Measurements from ENCODE around the gene FUBP3. TPM values are rescaled to one million over a fixed set of nuclear protein-coding genes. Genes with fewer than 3 reads are reported as not detected.
"Not testable (repeated sequence)": the region's sequence is repeated elsewhere in the genome, so short reads cannot be mapped to it uniquely, and the experiment has no call there.

FUBP3 gene
- total RNA-seq, 1 donor from 2014 or later = 24.1 TPM

DNA sequence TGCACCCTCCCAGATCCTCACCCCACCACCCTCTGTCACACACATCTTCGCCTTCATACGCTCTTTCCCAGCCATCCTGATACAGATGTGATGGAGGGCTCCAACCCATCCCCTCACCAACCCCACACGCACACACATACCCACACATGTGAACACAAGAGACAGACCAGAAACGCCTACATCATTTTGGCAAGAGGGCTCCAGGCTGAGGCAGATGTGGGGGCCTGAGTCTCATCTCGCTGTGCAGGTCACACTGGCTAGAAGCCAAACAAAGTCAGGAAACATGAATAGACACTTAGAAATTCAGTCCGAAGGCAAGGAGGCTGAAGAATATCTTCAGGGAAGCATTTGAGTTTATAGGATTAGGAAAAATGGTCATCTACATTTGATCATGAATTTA is 91.3 kb downstream of the FUBP3 start:
- DNase-seq (no peak), ATAC-seq (no peak)
- intact Hi-C loops (cut with micrococcal nuclease) = no loop called here

- no peak for ATAC-seq
These were observed 93.1 kb downstream of the FUBP3 start for GRCh38 chr9:130672466-130672865.

GRCh38 chr9:130672933-130673615 is 93.7 kb downstream of the FUBP3 start:
- DNase-seq (no peak), ATAC-seq (no peak)
- intact Hi-C loops (cut with micrococcal nuclease) = no loop called here

More at GRCh38 chr9:130672466-130672865, 93.1 kb downstream of the FUBP3 start:
- intact Hi-C loops (cut with micrococcal nuclease) = no loop called here
- DNase-seq = no peak

GRCh38 chr9:130675396-130675795 is 96.0 kb downstream of the FUBP3 start:
- intact Hi-C loops (cut with micrococcal nuclease) = no loop called here
- ATAC-seq (no peak), DNase-seq (no peak)

GRCh38 chr9:130677252-130677651 is 97.9 kb downstream of the FUBP3 start:
- ATAC-seq = no peak
- DNase-seq = no peak
- intact Hi-C loops (cut with micrococcal nuclease) = no loop called here

- intact Hi-C loops (cut with micrococcal nuclease) = loop anchor here (5.0 kb wide), 1 partner anchor 219 kb away; no protein-coding TSS in a partner anchor
- DNase-seq = peak; percentile 86
- ATAC-seq = peak; percentile 78
These were observed 101.7 kb downstream of the FUBP3 start for GRCh38 chr9:130680836-130681768.

DNA sequence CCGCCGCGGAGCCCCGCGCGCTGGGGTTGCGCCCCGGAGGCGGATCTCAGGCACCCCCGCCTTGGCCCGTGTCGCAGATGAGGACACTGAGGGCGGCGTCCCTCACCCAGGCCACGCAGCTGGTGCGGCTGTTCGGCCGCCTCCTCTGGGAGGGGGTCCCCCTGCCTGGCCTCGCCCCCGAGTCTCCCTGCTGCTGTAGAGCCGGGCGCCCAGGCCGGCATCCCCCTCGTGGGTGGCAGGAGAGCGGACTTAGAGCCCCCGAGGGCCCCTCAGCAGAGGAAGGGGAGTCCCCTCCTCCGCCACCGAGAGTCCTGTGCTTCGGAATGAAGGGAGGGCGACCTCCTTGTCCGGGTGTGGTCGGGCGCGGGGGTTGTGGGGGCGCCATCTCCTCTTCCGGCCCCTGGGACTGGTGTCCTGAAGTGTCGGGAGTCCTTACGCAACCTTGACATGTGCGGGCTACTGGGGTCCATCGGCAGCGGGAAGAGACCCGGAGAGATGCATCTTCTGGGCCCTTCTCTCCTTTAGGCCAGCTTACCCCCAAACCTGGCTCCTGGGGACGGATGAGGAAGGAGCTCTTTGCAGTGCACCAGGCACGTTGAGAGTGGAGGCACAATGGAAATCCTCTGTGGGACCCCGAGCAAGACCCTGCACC is 102.5 kb downstream of the FUBP3 start:
- DNase-seq (no peak), ATAC-seq (peak; percentile 36)
- intact Hi-C loops (cut with micrococcal nuclease) = loop anchor here (5.0 kb wide), 1 partner anchor 220 kb away; no protein-coding TSS in a partner anchor

DNA sequence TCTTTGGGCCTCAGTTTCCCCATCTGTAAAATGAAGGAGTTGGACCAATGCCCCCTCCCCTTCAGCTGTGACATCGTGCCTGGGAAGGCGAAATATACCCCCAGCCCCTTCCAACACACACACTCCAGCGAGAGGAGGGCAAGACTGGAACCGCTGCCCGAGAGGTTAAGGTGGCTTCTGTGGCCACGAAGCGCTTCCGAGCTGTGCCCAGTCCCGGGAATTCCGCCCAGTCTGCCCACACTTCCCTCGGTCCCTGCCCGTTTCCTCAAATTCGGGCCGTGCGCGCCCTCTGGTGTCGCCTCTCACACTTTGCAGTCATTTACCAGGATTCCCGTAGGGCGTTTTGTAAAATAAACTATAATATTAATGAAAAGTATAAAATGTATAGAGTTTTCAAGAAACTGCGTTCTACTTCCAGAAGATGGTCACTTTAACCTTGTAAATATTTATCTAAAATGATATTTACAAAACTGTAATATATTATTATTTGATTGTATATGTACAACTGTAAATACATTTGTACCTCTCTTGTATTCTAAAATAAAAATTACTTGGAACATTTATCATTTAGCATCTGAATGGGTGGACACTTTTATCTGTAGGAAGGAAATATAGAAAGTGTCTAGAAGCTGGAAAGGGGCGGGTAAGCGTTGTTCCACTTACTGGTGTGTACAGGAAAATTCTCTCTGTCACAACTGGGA is 103.2 kb downstream of the FUBP3 start:
- DNase-seq (peak; percentile 85), ATAC-seq (peak; percentile 82)
- intact Hi-C loops (cut with micrococcal nuclease) = loop anchor here (5.0 kb wide), 1 partner anchor 220 kb away; no protein-coding TSS in a partner anchor

- intact Hi-C loops (cut with micrococcal nuclease) = no loop called here
- DNase-seq (no peak), ATAC-seq (no peak)
These were observed 105.7 kb downstream of the FUBP3 start for GRCh38 chr9:130685104-130685503.

DNA sequence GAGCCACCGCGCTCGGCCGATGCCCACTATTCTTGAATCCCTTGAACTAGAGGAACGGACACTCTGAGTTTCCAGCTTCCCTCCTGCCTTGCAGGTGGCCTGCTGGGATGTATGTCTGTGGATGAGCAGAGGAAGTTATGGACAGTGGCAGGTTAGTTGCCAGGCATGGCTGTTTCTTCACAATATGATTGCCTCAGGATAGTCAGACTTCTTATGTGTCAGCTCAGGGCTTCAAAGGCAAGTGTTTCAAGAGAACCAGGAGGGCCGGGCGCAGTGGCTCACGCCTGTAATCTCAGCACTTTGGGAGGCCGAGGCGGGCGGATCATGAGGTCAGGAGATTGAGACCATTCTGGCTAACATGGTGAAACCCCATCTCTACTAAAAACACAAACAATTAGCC is 106.6 kb downstream of the FUBP3 start:
- DNase-seq; intact Hi-C loops (cut with micrococcal nuclease); ATAC-seq: not testable (repeated sequence)

GRCh38 chr9:130687615-130688014 is 108.2 kb downstream of the FUBP3 start:
- intact Hi-C loops (cut with micrococcal nuclease) = no loop called here
- ATAC-seq (no peak), DNase-seq (no peak)

Small RNAs within 50 kb of the gene (microRNA-seq; reads per million reads assigned to microRNA genes)
- not detected for gene MIR6856 (ENCODE audit: borderline number of aligned reads)

Other genes starting within 250 kb of the FUBP3 start
- gene ASS1, start 134.6 kb upstream of the FUBP3 start, total RNA-seq = 65.5 TPM
- gene PRDM12, start 85.0 kb downstream of the FUBP3 start, total RNA-seq = not detected
- 12.5 TPM for gene EXOSC2, start 114.2 kb downstream of the FUBP3 start, total RNA-seq

All from left ventricle myocardium superior (tissue), 1 donor.